T47D (cell line): ENCODE results near the gene TSPAN16.

Experiments
- DNase-seq, 2 experiments: peaks; one replicate each; pipeline versions ENCODE4 v3.0.0 to v3.0.0-alpha.2; 2011 to 2012; ENCODE audit warnings: low read depth in 1 of 2, low spot score in 1 of 2
- JUND ChIP-seq: IDR thresholded peaks from 2 replicates; pipeline ENCODE4 v1.6.1; 2012; ENCODE audit warnings: low read depth
- in situ Hi-C: cut with HindIII; loops from 2 replicates; pipeline ENCODE4 v1.10.0; 2016; ENCODE audit warnings: low sequenced_read_pairs, low pct_unique_long_range_greater_than_20kb

The TSPAN16 gene, protein sequence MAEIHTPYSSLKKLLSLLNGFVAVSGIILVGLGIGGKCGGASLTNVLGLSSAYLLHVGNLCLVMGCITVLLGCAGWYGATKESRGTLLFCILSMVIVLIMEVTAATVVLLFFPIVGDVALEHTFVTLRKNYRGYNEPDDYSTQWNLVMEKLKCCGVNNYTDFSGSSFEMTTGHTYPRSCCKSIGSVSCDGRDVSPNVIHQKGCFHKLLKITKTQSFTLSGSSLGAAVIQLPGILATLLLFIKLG

DNA sequence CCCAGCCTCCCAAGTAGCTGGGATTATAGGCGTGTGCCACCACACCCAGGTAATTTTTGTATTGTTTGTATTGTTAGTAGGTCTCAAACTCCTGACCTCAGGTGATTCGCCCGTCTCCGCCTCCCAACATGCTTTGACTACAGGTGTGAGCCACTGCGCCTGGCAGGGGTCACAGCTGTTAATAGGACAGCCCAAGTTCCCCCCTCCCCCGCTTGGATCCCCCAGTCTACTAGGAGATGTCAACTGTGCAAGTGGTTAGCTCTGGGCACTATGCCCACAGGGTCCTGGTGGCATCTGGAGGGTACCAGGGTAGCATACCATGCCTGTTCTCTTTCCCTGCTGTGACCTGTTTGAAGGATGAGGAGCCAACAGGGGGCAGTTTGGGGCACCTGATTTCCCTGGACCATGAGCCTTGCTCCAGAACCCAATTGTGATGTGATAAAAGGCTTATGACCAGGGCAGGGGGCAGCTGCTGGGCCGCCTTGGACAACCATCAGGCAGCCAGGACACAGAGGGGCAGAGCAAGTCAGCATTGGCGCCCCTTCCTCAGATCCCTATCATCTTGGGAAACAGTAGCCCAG is at the start of gene TSPAN16:
TSPAN16 (plus strand) TSS at position 496 of the 581 bp plus-strand sequence. CDS start 138 bp downstream, outside the sequence.
- DNase-seq, result no peak
- in situ Hi-C loops, result no loop called here

DNA sequence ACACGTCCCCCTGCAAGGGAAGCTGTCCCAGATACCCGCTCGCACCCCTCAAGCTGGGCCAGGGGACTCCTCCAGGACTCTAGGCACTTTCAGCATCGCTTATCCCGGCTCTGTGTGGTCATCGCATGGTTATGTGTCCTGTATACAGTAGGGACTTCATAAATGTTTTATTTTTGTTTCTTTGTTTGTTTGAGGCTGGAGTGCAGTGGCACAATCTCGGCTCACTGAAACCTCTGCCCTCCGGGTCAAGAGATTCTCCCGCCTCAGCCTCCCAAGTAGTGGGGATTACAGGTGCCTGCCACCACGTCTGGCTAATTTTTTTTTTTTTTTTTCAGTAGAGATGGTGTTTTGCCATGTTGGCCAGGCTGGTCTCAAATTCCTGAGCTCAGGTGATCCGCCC is 49.0 kb upstream of the TSPAN16 start:
- TF ChIP-seq JUND, result no peak
- in situ Hi-C loops, result no loop called here

More for the DNA sequence above, at the start of gene TSPAN16:
- TF ChIP-seq JUND, result no peak

DNA sequence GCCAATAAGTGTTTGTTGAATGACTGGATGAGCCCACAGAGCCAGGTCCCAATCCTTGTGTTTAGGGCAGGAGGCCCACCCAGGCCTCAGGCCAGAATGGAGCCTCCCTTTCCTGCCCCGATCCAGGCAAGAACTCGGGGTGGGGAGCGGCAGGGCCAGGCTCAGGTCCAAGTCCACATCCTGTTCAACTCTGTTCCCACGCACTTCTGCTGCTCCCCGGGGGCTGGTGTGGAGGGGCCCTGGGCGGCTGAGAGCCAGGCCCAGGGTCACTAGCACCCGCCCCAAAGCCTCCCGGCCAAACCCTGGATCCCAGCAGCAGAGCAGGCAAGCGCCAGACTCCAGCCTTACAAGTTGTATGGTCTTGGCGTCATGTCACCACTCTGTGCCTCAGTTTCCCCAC is 48.6 kb upstream of the TSPAN16 start:
- DNase-seq, result no peak
- in situ Hi-C loops, result no loop called here
- no peak for TF ChIP-seq JUND

More for the DNA sequence above, 49.0 kb upstream of the TSPAN16 start:
- DNase-seq, result no peak

DNA sequence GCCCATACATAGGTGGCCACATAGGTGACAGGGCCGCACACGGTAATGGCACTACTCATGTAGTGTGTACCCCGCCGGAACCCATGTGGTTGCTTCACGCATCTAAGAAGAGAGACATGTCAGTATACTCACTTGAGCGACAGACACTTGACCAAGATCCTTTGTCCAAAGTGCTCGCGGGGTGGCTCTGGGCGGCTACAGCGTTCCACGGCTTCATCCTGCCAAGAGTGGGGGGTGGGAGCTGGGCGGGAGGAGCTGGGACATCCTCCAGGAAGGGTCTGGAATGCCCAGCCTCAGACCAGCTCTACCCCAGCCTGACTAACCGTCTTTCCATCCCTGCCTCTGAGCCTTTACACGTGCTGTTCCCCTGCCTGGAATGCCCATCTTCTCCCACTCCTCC is 48.0 kb upstream of the TSPAN16 start:
- DNase-seq, result no peak
- no peak for TF ChIP-seq JUND
- in situ Hi-C loops, result no loop called here

DNA sequence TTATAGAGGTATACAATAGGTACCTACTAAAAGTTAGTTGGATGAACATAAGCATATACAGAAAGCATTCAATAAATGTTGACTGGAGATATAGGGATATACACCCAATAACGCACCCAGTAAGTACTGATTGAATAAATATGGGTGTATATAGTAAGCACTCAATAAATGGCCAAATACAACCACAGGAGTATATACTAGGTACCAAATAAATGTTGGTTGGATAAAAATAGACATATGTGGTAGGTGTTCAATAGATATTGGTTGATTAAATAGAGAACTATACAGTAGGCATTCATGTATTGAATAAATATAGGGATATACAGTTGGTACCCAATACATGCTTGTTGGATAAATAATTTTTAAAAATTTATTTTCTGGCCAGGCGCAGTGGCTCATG is 47.1 kb upstream of the TSPAN16 start:
- TF ChIP-seq JUND, result no peak
- in situ Hi-C loops, result no loop called here
- DNase-seq, result no peak

DNA sequence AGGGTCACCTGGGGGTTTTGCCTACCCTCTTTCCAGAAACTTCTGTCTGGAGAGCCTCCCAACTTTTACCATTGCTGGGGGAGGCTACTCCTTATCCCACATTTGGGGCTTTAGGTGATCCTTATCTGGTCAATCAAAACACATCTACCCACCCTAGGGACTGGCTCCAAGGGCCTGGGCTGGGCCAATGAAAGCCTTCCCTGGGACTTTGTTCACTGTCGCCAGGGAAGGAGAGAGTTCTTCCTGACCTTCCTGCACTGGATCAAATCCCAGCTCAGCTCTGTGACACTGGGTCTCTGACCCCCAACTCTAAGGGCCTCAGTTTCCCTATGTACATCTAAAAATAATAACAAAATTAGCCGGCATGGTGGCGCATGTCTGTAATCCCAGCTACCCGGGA is 44.7 kb upstream of the TSPAN16 start:
- TF ChIP-seq JUND, result no peak
- in situ Hi-C loops, result no loop called here
- DNase-seq, result no peak

DNA sequence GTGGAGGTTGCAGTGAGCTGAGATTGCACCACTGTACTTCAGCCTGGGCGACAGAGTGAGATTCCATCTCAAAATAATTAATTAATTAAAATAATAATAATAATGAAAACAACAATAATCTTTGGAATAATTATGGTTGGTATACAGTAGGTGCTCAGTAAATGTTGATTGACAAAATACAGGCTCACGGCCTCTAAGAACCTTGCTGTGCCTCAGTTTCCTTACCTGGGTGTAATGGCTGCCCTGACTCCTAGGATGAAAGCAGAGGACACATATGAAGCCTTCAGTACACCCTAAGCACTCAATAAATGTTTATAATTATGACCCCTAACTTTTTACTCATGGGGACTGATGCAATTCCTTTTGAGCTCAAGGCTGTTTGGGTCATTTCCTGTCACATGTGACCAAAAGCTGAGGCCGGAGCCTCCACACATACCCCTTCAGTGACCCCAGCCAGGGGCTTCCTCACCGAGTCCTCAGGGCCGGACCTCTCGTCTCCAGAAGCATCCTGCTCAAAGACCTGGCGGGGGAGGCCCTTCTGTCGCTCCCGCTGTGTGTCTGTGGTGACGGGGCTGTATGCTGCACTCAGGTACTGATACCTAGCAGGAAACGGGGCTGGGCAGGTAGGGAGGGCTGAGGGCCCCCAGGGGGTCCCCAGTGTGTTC is 44.2 kb upstream of the TSPAN16 start:
- in situ Hi-C loops, result no loop called here
- no peak for TF ChIP-seq JUND

DNA sequence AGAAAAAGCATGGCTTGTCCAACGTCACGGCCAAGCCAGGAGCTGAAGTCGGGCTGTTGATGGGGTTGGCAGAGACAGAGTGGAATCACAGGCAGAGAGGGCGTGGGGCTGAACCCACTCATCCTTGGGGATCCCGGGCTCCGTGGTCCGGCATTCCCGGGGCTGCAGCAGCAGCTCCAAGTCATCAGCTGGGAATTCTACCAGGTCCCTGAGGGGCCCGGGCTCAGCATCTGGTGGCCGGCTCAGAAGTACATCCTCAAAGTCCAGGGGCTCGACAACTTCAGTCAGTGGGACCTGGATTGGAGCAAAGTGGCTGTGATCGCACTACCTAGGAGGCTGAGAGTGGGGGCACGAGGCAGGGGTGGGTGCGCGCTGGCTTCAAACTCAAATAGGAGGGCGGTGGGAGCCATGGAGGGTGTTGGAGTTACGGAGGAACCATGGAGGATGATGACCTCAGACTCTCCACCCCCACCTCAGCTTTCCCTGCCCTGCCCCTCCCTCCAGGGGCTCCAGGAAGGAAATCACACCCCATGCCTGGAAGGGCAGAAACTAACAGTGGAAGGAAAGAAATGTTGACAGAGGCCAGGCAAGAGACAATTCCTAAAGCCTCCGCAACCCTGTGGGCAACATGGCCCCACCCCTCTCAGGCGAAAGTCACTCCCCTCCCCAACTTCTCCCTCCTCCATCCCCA is 43.1 kb upstream of the TSPAN16 start:
- in situ Hi-C loops, result no loop called here
- no peak for TF ChIP-seq JUND
- DNase-seq, result no peak

More for the DNA sequence above, 44.2 kb upstream of the TSPAN16 start:
- DNase-seq, result no peak

DNA sequence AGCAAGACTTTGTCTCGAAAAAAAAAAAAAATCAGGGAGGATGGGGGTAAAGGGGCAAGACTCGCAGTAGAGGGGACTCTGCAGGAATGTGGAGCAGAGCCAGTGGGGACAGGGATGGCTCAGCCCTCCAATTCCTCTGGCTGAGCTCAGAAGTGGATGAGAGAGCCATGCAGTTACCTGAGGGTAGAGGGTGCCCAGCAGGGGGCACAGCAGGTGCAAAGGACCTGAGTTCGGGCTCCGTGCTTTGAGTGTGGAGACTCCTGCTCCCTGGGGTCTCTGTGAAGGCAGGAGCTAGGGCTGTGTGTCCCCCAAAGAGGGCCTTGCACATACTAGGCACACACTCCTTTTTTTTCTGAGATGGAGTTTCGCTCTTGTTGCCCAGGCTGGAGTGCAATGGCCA is 41.3 kb upstream of the TSPAN16 start:
- TF ChIP-seq JUND, result no peak
- in situ Hi-C loops, result no loop called here
- no peak for DNase-seq

DNA sequence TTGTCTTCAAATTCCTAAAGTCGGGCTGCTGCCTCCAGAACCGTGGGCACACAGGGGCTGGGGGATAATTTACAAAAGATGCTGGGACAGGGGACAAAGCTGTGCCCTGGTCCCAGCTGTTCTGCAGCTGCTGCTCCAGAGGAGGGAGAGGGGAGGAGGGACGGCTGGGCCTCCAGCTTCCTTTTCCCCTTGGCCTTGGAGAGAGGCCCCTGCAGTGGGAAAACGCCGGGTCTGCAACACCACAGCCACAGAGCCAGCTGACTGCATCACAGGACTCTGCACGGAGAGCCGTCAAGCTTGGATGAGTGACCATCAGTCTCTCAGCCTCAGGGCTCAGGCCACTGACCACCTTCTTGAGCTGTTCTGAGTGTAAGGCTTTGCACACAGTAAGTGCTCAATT is 39.8 kb upstream of the TSPAN16 start:
- in situ Hi-C loops, result no loop called here
- DNase-seq, result no peak
- TF ChIP-seq JUND, result no peak

DNA sequence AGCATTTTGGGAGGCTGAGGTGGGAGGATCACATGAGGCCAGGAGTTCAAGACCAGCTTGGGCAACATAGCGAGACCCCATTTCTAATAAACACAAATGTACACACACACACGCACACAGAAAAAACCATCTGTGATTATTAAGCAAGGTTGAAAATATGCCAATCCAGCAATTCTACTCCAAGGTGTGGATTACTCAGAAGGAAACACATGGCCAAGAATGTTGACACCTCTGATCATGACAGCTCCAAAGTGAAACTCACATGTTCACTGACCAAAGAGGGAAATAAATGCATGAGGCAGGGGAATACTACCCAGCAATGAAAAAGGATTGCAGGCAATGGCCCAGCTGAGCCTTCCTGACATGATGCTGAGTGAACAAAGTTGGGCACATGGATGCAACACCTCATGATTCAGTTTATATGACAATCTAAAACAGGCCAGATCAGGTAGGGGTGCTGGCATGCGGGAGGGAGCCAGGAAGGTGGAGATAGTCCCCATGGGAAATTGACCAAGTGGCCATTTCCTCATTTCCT is 38.0 kb upstream of the TSPAN16 start:
- in situ Hi-C loops, result no loop called here
- DNase-seq, result no peak
- no peak for TF ChIP-seq JUND

DNA sequence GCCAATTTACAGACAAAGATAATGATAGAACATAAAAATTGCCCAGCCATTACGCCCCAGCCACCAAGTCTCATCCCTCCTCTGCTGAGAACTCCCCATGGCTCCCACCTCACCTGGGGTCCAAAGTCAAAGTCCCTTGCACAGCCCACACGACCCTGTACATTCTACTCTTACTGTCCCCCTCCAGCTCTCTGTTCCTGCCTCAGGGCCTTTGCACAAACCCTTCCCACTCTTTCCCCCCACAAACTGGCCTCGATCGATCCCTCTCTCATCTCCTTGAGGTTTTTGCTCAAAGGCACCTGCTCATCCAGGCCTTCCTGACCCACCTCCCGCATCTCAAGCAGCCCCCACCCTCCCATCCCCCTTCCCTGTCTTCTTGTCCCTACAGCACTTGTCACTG is 35.0 kb upstream of the TSPAN16 start:
- in situ Hi-C loops, result no loop called here

DNA sequence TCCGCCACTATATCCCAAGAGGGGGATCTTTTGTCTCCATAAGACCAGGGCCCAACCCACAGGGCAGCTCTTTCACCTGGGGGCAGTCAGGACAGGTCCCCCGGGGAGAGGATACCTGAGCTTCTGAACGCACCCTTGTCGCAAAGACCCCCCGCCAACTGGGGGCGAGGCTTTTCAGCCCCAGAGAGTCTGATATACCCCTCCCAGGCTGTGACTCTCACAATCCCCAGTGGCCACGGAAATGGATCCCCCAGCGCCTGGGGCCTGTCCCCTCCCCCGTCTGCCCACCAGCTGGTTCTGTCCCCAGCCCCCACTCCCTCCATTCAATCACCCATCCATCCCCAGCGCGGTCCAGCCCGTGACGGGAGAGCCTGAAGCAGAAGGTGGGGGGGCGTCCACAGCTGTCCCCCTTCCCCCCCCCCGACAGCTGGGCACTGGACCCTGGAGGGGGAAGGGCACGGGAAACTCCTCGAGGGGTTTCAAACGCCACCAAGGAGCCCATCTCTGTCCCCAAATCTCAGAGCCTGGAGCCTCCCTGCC is 34.5 kb upstream of the TSPAN16 start:
- no peak for DNase-seq
- in situ Hi-C loops, result no loop called here
- no peak for TF ChIP-seq JUND

More for the DNA sequence above, 35.0 kb upstream of the TSPAN16 start:
- DNase-seq, result no peak
- TF ChIP-seq JUND, result no peak
